H9 (cell line): Measurements from ENCODE around the gene TXNL4A. TPM values are rescaled to one million over a fixed set of nuclear protein-coding genes. Genes with fewer than 3 reads are reported as not detected.

Source experiments
- DNase-seq: peaks from one replicate; pipeline ENCODE4 v3.0.0-alpha.2; 2017
- H2AFZ ChIP-seq: one replicate; pipeline ENCODE4 v1.6.1; 2013; ENCODE audit warnings: mild to moderate bottlenecking, low read length, control low read depth, moderate library complexity
- H2AK5ac ChIP-seq: 2 replicates; pipeline ENCODE4 v1.6.1; 2013; ENCODE audit warnings: low read length, control low read depth, mixed read lengths; ENCODE audit not compliant: insufficient read length
- H2BK120ac ChIP-seq: one replicate; pipeline ENCODE4 v1.6.1; 2013; ENCODE audit warnings: low read depth, mild to moderate bottlenecking, low read length, control low read depth, inconsistent platforms; ENCODE audit not compliant: poor library complexity, severe bottlenecking
- H2BK12ac ChIP-seq: 2 replicates; pipeline ENCODE4 v1.6.1; 2013; ENCODE audit warnings: low read length, control low read depth, mixed read lengths, low read depth; ENCODE audit not compliant: insufficient read length
- H2BK15ac ChIP-seq: 2 replicates; pipeline ENCODE4 v1.6.1; 2013; ENCODE audit warnings: low read depth, low read length, control low read depth
- H2BK20ac ChIP-seq: one replicate; pipeline ENCODE4 v1.6.1; 2013; ENCODE audit warnings: low read depth, mild to moderate bottlenecking, low read length, control low read depth, inconsistent platforms; ENCODE audit not compliant: poor library complexity, severe bottlenecking
- H2BK5ac ChIP-seq: 2 replicates; pipeline ENCODE4 v1.6.1; 2013; ENCODE audit warnings: low read length, control low read depth, mixed read lengths; ENCODE audit not compliant: insufficient read length
- H3K14ac ChIP-seq: 2 replicates; pipeline ENCODE4 v1.6.1; 2013; ENCODE audit warnings: low read length, control low read depth; ENCODE audit not compliant: insufficient read depth
- H3K18ac ChIP-seq: 2 replicates; pipeline ENCODE4 v1.6.1; 2013; ENCODE audit warnings: low read depth, mild to moderate bottlenecking, mixed read lengths, low read length, control low read depth; ENCODE audit not compliant: insufficient read length
- H3K23ac ChIP-seq: 2 replicates; pipeline ENCODE4 v1.6.1; 2013; ENCODE audit warnings: low read length, control low read depth, mixed read lengths, low read depth; ENCODE audit not compliant: insufficient read length
- H3K23me2 ChIP-seq: 2 replicates; pipeline ENCODE4 v1.6.1; 2013; ENCODE audit warnings: low read depth, mild to moderate bottlenecking, mixed read lengths, low read length, control low read depth; ENCODE audit not compliant: insufficient read length, poor library complexity, severe bottlenecking
- H3K27ac ChIP-seq: 2 replicates; pipeline ENCODE4 v1.5.1; 2013; ENCODE audit warnings: low read length, control low read depth, mixed read lengths, low read depth; ENCODE audit not compliant: insufficient read length
- H3K27me3 ChIP-seq: 2 replicates; pipeline ENCODE4 v1.6.1; 2013; ENCODE audit warnings: low read length, control low read depth, inconsistent platforms; ENCODE audit not compliant: insufficient read depth
- H3K4ac ChIP-seq: 2 replicates; pipeline ENCODE4 v1.6.1; 2013; ENCODE audit warnings: low read depth, mild to moderate bottlenecking, control low read depth, inconsistent platforms, low read length, moderate library complexity
- H3K4me1 ChIP-seq: 2 replicates; pipeline ENCODE4 v1.6.1; 2013; ENCODE audit warnings: low read length, control low read depth, inconsistent platforms; ENCODE audit not compliant: insufficient read depth
- H3K4me2 ChIP-seq: 2 replicates; pipeline ENCODE4 v1.6.1; 2013; ENCODE audit warnings: low read length, control low read depth, mixed read lengths; ENCODE audit not compliant: insufficient read length, insufficient read depth
- H3K56ac ChIP-seq: 2 replicates; pipeline ENCODE4 v1.6.1; 2013; ENCODE audit warnings: low read depth, mild to moderate bottlenecking, mixed read lengths, low read length, control low read depth; ENCODE audit not compliant: insufficient read length
- H3K79me1 ChIP-seq: 2 replicates; pipeline ENCODE4 v1.6.1; 2013; ENCODE audit warnings: low read depth, mild to moderate bottlenecking, moderate library complexity, low read length, control low read depth, inconsistent platforms; ENCODE audit not compliant: insufficient read depth, poor library complexity, severe bottlenecking
- H3K79me2 ChIP-seq: 2 replicates; pipeline ENCODE4 v1.6.1; 2013; ENCODE audit warnings: low read length, control low read depth, inconsistent platforms; ENCODE audit not compliant: insufficient read depth
- H3K9ac ChIP-seq: 2 replicates; pipeline ENCODE4 v1.6.1; 2013; ENCODE audit warnings: low read length, control low read depth, mixed read lengths; ENCODE audit not compliant: insufficient read length; ENCODE audit errors: extremely low read depth
- H3K9me3 ChIP-seq: one replicate; pipeline ENCODE4 v1.6.1; 2013; ENCODE audit warnings: low read depth, low read length, inconsistent platforms; ENCODE audit not compliant: control insufficient read depth
- H3T11ph ChIP-seq: one replicate; pipeline ENCODE4 v1.6.1; 2013; ENCODE audit warnings: mild to moderate bottlenecking, low read length, control low read depth, inconsistent platforms
- H4K20me1 ChIP-seq: one replicate; pipeline ENCODE4 v1.6.1; 2013; ENCODE audit not compliant: control insufficient read depth, insufficient read length, insufficient read depth
- H4K5ac ChIP-seq: 2 replicates; pipeline ENCODE4 v1.6.1; 2013; ENCODE audit warnings: low read depth, mild to moderate bottlenecking, mixed read lengths, low read length, control low read depth; ENCODE audit not compliant: insufficient read length
- H4K8ac ChIP-seq: replicated peaks from 2 replicates; pipeline ENCODE4 v1.6.1; 2013; ENCODE audit warnings: low read length, control low read depth, mixed read lengths, low read depth; ENCODE audit not compliant: insufficient read length
- H4K91ac ChIP-seq: 2 replicates; pipeline ENCODE4 v1.6.1; 2013; ENCODE audit warnings: low read depth, mild to moderate bottlenecking, moderate library complexity, mixed read lengths, low read length, control low read depth; ENCODE audit not compliant: insufficient read length
- H3K27ac Mint-ChIP-seq, 3 experiments: 2 replicates in 2 of 3; 3 replicates in 1 of 3; pipeline ENCODE4 v1.8.0; 2020 to 2021; ENCODE audit warnings: mixed read lengths in 3 of 3, mild to moderate bottlenecking in 1 of 3, moderate library complexity in 1 of 3
- H3K27me3 Mint-ChIP-seq: 2 replicates; pipeline ENCODE4 v1.8.0; 2021; ENCODE audit warnings: low read depth, mild to moderate bottlenecking, moderate library complexity, mixed read lengths
- H3K36me3 Mint-ChIP-seq, 3 experiments: 2 replicates in 2 of 3; 3 replicates in 1 of 3; pipeline ENCODE4 v1.8.0; 2020 to 2021; ENCODE audit warnings: low read depth in 3 of 3, mixed read lengths in 3 of 3; ENCODE audit not compliant: insufficient read depth in 1 of 3
- H3K4me1 Mint-ChIP-seq, 2 experiments: 2 replicates each; pipeline ENCODE4 v1.8.0; 2020; ENCODE audit warnings: mixed read lengths in 2 of 2
- H3K4me3 Mint-ChIP-seq, 2 experiments: 2 replicates in 1 of 2; 3 replicates in 1 of 2; pipeline ENCODE4 v1.8.0; 2020 to 2021; ENCODE audit warnings: mild to moderate bottlenecking in 2 of 2, mixed read lengths in 2 of 2, moderate library complexity in 1 of 2
- H3K9me3 Mint-ChIP-seq, 2 experiments: 2 replicates in 1 of 2; 3 replicates in 1 of 2; pipeline ENCODE4 v1.8.0; 2020; ENCODE audit warnings: mild to moderate bottlenecking in 2 of 2, mixed read lengths in 2 of 2, moderate library complexity in 1 of 2
- WGBS: extraction: QIAGEN DNeasy Blood & Tissue Kit; methylation state at CpG from one replicate; pipeline ENCODE4 v1.1.7; 2013; ENCODE audit warnings: missing lambda C conversion rate, low lambda C conversion rate, mixed read lengths; ENCODE audit not compliant: insufficient read length; ENCODE audit errors: extremely low coverage; 5-methylcytosine and 5-hydroxymethylcytosine counted together
- total RNA-seq: library from RNA; stranded (reverse); gene quantifications from 2 replicates; pipeline ENCODE4 v1.2.1, GENCODE V29; 2021
- TF ChIP-seq, protein P1 (sequence below): fragments of 200-600 bp; sonication (generic); conservative IDR thresholded peaks from 3 replicates; pipeline ENCODE4 v1.8.0; 2021; ENCODE audit warnings: antibody characterized with exemption, mild to moderate bottlenecking

Gene TXNL4A
- total RNA-seq, 1 experiment from 2014 or later, result 163 TPM

DNA sequence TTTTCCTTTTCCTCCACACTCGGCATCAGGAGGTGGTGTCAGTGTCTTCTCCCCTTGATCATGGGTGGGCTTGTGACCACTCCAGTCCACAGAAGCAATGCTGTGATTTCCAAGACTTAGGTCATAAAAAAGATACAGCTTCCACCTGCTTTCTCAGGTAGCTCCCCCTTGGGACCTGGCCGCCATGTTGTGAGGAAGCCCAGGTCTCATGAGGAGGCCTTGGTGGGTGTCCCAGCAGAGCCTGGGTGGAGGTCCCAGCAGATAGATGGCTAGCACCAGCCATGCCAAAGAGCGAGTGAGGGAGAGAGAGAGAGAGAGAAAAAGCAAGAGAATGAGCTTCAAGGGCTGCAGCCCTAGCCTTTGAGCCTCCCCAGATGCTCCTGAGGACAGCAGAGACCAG, 52.9 kb downstream of the TXNL4A start:
- H2BK20ac ChIP-seq, result no peak overlapping the region
- no peak overlapping the region for H2BK15ac ChIP-seq
- H3K4me1 ChIP-seq, result no peaks in the 10 kb centered on the region
- no peak overlapping the region for H3K27ac ChIP-seq
- peaks cover 3% of the 10 kb centered on the region for H4K20me1 ChIP-seq
- H3K79me1 ChIP-seq, result no peaks in the 10 kb centered on the region
- H2AK5ac ChIP-seq, result no peak overlapping the region
- peaks cover 2 to 8% of the 10 kb centered on the region in 2 experiments; a peak in 3 of 4 replicates for H3K4me1 Mint-ChIP-seq
- no peak overlapping the region for H3K56ac ChIP-seq
- H3K23ac ChIP-seq, result no peak overlapping the region
- H3K4me3 Mint-ChIP-seq, result no peak overlapping the region
- H3K36me3 Mint-ChIP-seq, result peaks cover 0 to 43% (median 24%) of the 10 kb centered on the region in 3 experiments; a peak in 5 of 7 replicates
- TF ChIP-seq, protein P1, sequence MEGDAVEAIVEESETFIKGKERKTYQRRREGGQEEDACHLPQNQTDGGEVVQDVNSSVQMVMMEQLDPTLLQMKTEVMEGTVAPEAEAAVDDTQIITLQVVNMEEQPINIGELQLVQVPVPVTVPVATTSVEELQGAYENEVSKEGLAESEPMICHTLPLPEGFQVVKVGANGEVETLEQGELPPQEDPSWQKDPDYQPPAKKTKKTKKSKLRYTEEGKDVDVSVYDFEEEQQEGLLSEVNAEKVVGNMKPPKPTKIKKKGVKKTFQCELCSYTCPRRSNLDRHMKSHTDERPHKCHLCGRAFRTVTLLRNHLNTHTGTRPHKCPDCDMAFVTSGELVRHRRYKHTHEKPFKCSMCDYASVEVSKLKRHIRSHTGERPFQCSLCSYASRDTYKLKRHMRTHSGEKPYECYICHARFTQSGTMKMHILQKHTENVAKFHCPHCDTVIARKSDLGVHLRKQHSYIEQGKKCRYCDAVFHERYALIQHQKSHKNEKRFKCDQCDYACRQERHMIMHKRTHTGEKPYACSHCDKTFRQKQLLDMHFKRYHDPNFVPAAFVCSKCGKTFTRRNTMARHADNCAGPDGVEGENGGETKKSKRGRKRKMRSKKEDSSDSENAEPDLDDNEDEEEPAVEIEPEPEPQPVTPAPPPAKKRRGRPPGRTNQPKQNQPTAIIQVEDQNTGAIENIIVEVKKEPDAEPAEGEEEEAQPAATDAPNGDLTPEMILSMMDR, result no peak
- no peak overlapping the region for H3K14ac ChIP-seq
- no peak overlapping the region for H2BK5ac ChIP-seq
- no CpG with 5 or more reads among the region's 3 CpGs for WGBS
- H3K27ac Mint-ChIP-seq, result no peak overlapping the region
- no peaks in the 10 kb centered on the region for H3K79me2 ChIP-seq
- peaks cover 5% of the 10 kb centered on the region for H3K9me3 ChIP-seq
- no peak overlapping the region for H3K4me2 ChIP-seq
- no peak overlapping the region for H4K8ac ChIP-seq
- H2AFZ ChIP-seq, result no peak overlapping the region
- peaks cover 5% of the 10 kb centered on the region; the same call in 1 of the 2 replicates for H3K27me3 Mint-ChIP-seq
- H3K27me3 ChIP-seq, result no peaks in the 10 kb centered on the region
- H2BK120ac ChIP-seq, result no peak overlapping the region
- peaks cover 20 to 22% of the 10 kb centered on the region in 2 experiments for H3K9me3 Mint-ChIP-seq
- no peak overlapping the region for H3K4ac ChIP-seq
- H3K9ac ChIP-seq, result no peak overlapping the region
- no peak overlapping the region for H3T11ph ChIP-seq
- H3K23me2 ChIP-seq, result no peaks in the 10 kb centered on the region
- peak; percentile 5 for DNase-seq
- H3K18ac ChIP-seq, result no peak overlapping the region
- H4K5ac ChIP-seq, result no peak overlapping the region
- H4K91ac ChIP-seq, result no peak overlapping the region
- no peak overlapping the region for H2BK12ac ChIP-seq
